ENCODE measurements around the gene RASSF8.
"Not testable (repeated sequence)": the region's sequence is repeated elsewhere in the genome, so short reads cannot be mapped to it uniquely, and the experiment has no call there.

RASSF8 gene

DNA sequence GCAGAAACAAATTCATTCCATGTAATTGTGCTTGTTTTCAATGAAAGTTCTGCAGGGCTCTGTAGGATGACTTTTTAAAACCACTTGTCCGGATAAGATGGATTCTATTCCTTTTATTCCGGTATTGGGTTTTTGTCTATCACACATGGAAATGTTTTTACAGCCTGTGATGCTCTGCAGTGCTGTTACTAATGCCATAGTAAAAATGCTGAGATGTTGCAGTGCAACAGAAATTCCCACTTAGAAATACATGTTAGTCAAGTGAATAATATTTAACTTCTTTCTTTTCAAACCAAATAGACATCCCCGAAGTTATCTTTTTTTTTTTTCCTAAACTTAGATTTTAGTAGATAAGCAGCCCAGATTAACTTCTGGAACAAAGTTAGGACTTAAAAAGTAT, 71.9 kb downstream of the RASSF8 start:
- DNase-seq: no peak

DNA sequence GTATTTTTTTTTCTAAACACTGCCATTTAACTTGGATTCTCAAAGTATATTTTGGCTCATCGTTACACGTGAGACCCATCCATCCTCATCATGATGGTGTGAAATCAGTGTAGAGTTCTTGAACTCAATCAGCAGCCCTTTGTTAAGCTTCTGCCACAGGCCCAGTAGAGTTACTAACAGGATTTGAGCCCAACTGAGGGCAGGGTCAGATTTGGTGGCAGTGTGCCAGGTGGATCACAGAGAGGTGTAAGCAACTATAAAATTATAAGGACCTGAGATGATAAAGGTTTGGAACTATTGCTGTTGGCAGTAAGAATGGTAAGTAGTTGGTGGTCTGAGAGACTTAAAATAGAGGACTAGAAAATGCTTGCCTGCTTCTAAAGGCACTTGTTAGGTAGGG, 72.8 kb downstream of the RASSF8 start:
- no peak for DNase-seq

DNA sequence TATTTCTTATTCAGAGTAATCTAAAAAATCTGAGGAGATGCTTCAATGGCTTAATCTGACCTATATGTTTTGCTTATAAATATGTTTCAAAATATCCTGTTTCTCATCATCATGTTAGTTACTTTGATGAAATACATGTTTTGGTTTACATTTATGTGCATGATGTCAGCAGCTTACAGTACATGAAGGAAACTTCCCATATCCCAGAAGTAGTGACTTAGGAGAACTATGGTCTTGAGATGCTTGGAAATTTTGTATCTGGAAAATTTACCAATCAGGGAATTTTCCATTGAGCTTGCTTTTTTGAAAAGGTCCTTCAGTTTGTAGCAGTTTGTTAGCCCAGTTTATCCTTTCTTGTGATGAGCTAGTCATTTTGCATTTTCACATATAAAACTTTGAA, 73.3 kb downstream of the RASSF8 start:
- peak; percentile 61 to 88 for DNase-seq

DNA sequence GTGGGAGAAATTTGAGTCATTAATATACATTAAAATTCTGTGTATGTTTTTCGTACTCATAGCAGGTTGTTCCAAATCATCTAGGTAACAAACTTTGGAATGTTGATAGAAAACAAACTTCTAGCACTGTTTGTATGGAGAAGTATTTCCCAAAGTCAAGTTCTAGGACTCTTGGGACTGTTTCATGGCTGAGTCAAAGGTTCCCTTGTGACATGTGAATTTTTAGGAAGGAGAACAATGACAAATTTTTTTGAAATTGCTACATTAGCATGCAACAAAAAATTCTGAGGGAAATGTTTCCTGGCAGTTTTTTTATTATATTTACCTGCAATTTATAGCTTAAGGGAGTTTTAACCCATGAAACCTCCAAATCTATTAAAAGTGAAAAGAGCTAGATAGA, 73.8 kb downstream of the RASSF8 start:
- peak; percentile 42 to 71 for DNase-seq

DNA sequence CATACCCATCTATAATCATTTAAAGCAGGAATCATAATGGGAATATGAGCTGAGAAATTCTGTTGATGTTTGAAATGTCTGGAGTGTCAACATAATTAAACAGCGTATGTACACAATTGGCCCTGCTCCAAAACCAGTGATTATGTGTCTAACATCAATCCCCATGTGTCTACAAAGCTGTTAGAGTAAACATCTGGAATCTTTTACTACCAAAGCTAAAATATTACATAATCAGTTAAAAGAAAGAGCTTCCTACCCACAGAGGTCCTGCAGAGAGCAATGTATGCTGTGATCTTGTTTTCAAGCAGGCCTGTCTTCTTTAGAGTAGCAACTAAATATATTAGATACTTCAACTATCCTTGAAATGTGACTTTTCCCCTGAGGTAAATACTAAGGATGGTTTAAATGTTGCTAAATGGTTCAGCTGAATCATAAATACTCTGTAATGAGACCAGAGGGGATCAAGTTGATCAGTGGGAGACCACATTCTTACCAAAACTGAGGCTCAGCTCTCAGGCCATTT, 74.3 kb downstream of the RASSF8 start:
- DNase-seq: peak in 1 of 2 donors; percentile 21

DNA sequence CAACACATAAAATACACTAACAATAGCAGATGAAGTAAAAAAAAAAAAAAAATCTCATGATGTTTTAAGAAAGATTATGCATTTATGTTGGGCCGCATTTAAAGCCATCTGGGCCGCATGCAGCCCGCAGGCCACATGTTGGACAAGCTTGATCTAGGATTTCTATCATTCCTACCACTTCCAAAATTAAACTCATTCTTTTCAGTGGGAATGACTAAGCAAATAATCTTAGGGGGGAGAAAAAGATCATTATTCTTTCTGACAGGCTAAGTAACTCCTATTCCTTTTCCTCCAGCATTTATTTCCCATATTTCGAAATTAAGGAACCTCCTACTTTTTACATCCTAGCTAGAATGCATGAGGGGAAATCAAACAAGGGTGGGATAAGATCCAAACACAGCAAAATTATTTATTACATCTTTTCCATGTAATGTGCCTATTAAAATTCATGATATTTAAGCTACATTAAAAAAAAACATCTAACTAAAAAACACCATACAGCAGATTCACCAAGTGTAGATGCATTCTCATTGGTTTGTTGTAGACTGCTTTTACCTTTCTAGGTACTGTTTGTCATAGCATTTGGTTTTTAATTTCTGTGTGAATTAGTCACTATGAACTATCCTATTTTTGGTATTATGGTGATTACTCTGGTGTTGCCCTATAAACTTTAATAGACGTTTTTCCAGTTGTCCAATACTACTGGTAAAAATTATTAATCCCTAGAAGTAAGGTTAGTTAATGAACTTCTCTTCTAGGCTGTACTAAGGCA, 76.1 kb downstream of the RASSF8 start:
- no peak for DNase-seq

DNA sequence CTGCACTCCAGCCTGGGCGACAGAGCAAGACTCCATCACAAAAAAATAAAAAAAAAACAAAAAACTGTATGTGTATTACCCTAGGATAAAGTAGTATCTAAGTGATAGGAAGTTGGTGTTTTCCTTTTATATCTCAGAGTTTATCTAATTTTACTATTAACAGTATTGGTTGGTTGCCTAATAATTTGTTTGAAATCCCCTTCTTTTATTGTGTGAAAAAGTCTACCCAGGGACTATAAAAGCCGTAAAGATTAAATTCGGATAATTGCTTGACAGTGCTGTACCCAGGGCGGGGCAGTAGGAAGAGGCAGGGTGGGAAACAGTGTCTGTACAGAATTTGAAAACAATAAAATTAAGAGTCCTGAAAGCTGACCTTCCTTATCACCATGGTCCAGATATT, 78.4 kb downstream of the RASSF8 start:
- DNase-seq: no peak

DNA sequence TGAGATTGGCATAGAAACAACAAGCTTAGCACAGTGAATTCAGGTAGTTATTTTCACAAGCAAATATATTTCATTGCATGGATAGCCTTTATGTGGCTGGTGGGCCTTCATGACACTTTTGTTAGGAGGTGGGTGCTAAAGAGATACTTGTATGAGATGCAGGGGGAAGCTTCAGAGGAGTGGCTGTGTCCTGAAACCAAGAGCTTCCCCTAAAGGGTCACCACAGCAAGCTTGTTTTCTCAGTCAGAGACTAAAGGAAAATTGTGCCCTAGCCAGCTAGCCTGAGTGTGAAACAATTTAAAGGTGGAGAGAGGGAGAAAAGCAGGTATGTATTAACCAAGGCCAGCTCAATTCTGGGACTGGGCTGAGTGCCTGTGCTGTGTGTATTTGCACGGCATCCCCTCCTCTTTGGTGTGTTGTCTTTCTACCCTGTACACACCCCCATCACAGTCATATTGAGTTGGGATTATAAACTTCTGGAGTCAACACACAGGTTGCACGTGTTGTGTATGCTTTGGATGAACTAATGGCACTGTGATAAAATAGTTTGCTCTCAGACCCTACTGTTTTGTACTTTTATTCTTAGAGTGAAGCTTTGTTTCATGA, 79.2 kb downstream of the RASSF8 start:
- no peak for DNase-seq

DNA sequence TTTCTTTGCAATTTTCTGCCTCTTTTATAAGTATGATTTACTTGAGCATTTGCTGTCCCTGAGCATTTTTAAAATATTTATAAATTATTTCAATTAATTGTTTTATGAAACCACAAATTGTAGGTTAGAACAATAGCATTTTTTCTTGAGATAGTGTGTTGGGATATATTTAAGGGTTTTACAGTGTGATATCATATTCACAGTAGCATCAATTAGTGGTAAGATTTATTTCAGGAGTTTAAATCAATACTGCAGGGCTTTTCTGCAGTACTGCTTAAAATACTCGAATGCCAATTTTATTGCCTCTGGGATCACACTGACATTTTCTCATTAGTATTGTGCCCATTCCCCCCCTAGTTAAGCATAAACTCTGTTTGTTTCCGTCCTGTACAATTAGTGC, 84.2 kb downstream of the RASSF8 start:
- no peak for DNase-seq

DNA sequence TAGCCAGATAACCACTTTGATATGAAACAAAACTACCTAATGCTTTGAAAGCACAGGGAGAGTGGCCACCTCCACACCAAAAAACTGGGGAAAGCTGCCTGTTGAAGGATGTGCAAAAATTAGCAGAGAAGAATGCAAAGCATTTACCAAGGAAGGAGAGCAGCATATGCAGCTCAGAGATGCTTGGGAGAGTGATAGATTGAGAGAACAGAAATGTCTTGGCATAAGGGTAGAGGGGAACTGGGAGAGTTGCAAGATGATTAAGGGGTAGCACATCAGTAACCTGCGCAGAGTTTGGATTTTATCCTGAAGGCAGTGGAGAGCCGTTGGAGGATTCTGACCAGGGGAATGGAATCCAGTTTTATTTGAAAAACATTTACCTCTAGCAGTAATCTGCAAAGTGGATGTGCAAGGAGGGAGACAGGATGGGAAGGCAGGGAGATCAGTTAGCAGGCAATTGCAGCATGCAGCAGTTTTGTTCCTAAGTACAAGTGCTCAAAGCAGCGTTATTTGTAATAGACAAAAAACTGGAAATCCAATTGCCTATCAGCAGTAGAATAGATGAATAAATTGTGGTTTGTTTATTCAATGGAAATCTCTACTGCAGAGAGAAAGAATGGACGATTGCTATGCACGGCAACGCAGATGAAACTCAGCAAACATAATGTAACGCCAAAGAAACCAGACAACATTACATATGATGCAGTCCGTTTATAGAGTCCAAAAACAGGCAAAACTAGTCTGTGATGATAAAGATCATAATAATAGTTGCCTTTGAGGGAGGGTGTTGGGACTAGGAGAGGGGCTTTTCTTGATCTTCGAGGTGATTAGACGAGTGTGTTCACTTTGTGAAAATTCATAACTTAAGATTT, 84.9 kb downstream of the RASSF8 start:
- DNase-seq: no peak

DNA sequence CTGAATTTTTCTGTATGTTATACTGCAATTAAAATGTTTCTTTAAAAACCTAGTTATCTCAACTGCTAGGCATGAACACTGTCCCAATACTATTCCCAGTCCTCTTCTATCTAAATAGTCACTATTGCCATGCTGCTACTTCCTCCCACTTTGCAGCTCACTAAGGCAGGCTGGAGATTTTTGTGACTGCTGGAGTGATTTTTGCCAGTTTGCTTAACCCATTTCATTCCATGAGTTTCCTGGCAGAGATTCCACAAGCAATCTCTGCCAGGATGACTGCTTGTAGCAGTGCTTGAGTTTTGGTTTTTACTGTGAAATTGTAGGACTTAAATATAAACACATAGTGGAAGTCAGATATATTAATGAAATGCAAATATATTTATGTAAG, 85.5 kb downstream of the RASSF8 start:
- no peak for DNase-seq

DNA sequence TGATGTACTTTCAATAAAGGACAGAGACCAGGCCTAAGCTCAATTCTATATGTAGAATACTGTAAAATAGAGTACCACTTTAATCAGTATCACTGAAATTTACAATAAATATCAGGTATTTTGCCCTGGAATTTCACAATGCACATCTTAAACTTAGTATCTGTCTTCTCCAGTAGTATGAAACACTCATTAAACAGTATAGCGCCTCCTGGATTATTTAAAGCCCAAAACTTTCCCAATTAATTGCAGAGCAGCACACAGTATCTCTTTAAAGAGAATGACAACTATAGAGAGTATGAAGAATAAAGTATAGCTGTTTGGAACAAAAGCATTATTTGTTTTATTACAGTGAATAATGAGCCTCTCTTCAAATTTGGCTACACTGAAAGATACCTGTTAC, 86.1 kb downstream of the RASSF8 start:
- no peak for DNase-seq

DNA sequence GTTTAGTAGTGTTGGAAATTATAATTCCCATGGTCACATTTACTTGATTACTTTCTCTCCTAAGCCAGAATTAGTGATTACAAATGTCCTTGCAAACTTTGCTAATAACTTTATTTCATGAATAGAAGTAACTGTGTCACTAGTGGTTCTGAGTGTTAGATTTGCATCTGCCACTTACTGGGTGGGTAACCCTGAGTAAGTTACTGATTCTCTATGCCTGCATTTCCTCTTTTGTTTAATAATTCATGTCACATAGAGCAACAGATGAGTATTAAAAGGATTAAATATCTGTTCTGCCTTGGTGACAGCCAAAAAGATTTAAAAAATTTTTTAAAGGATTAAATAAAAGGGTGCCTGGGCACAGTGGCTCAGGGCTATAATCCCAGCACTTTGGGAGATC, 87.7 kb downstream of the RASSF8 start:
- DNase-seq: no peak

DNA sequence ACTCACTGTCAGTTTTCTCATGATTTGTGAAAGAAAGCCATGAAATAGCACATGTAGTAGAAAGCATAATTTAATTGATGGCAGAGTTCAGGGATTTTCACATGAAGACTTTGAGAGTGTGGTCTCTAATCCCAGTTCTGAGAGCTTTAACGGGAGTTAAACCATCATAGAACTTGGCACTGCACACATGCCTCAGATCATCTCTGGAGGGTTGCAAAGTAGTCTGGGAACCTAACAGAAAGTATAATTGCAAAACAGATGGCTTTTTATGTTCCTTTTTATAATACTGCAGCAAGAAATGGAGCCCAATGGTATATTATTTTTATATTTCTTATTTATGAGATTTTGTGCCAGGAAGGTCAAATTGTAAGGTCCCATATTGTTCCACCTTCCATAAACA, 88.4 kb downstream of the RASSF8 start:
- no peak for DNase-seq

DNA sequence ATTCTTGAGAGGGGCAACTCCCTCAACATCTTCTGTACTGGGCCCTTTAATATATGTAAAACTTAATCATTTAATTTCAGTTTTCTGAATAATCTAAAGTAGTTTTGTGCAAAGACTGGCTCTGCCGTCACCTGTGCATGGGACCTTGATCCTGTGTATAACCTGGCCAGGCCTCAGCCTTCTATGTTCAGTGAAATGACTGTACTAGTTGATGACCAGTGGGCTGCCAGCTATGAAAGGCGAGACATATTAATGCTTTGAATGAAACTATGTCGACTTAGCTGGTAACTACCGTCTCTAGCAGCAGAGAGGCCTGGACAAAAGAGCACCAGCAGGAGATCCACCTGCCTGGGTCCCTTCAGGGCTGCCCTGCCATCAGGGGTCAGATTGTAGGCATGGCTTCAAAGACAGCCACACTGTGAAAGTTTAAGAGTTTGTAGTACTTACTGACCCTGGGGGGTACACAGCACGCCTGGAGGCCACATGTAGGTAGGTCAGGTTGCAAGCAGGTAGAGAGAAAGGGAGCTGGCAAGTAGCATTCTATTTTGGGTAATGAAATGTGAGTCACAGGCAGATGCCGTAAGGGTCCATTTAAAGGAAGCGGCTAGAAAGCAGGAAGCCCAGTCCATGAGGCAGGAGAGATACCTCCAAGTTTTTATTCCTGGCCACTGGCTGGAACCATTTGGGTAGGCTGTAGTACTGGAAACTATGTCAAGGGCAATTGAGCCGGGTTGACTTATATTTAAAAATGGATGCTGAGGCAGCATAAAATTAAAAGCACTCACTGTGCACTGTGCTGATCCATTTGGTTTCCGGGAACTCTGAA, 89.1 kb downstream of the RASSF8 start:
- DNase-seq: no peak

DNA sequence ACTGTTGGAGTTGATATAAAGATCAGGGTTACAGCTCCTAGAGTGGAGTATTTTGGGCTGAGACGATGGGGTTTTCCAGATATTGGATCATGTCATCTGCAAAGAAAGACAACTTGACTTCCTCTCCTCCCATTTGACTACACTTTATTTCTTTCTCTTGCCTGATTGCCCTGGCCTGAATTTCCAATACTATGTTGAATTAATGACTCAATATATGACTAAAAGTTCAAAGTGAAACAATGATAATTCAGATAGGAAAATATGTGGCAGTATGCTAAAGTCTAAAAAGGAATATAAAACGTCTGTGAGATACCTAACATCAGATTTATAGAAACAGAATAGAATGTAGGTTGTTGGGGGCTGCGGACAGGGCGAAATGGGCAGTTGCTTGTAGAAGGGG, 94.2 kb downstream of the RASSF8 start:
- DNase-seq: no peak

DNA sequence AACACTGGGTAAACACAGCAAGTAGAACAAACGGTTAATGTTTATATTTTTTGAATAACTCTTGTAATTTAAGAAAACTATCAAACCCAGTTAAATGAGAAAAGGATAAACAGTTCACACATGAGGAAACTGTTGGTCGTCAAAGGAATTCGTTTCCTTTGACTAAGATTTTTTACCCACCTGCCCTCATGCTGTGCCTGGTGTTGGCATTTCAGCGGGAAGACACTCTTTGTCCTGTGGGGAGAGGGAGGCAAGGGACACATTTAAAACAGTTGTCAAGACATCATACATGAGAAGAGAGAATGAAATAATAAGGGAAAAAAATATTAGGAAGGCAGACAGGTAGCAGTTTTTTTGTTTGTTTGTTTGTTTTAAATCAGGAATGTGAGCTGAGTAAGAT, 95.9 kb downstream of the RASSF8 start:
- DNase-seq: no peak

DNA sequence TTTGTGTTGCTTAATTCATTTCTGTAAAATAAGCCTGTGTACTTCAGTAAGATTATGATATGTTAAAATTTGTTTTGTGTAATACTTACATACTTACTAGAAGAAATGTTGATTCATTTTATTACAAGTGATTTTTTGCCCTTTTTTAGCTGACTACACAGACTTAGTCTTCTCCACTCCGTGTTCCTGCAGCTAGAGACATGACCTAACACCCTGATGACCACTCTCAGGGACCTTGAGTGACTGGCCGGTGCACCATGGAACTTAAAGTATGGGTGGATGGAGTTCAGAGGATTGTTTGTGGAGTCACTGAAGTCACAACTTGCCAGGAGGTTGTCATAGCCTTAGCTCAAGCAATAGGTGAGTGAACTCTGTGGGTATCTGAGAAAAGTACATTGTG, 96.6 kb downstream of the RASSF8 start:
- no peak for DNase-seq

DNA sequence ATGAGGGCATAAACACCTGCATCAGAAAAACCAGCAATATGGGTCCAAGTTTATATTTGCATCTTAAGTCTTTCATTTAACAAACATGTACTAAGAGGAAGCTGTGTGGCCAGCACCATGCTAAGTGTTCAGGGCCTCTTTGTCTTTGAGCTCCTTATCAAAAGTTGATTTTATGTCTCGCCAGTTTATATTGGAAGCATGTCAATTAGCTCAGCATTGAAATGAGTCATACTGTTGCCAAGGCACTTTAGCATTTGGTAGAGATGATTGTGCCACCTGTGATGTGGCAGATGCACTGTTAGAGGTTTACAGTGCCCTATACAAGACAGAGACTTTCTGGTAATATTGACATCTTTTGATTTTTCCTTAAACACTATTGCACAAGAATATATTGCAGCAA, 97.9 kb downstream of the RASSF8 start:
- DNase-seq: peak; percentile 9 to 23

DNA sequence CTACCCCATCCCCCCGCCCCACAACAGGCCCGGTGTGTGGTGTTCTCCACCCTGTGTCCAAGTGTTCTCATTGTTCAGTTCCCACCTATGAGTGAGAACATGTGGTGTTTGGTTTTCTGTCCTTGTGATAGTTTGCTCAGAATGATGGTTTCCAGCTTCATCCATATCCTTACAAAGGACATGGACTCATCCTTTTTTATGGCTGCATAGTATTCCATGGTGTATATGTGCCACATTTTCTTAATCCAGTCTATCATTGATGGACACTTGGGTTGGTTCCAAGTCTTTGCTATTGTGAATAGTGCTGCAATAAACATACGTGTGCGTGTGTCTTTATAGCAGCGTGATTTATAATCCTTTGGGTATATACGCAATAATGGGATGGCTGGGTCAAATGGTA, 98.8 kb downstream of the RASSF8 start:
- DNase-seq: not testable (repeated sequence)

DNA sequence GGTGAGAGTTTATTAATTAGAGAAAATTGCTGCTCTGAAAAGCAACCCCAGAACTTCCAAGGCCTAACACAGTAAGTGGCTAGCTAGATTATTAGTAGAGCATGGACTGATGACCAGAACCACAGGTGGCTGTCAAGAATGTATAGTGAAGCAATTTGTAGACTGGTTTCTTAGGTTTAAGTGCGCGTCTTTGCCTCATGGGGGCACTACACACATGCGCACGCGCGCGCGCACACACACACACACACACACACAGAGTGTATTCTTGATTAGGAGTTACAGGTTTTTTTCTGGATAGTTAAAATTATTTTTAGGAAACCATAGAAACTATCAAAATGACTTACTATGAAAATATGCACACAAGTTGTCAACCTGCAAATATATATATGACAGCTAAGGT, 99.8 kb downstream of the RASSF8 start:
- no peak for DNase-seq

DNA sequence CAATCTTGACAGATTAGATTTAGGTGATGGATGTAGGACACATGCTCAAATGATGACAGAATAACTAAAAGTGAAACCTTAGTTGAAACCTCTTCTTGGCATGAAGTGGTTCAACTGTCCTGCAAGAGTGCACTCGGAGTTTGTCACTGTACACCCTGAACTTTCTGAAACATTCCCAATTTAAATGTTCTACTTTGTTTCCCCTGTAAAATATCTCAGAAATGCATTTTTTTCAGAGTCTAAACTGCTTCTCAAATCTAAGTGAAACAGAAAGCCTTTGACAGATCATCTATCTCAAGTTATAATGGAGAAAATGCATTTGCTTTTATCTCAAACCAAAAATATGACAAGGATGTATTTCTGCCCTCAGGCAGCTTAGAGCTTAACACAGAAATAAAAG, 100.3 kb downstream of the RASSF8 start:
- DNase-seq: no peak

DNA sequence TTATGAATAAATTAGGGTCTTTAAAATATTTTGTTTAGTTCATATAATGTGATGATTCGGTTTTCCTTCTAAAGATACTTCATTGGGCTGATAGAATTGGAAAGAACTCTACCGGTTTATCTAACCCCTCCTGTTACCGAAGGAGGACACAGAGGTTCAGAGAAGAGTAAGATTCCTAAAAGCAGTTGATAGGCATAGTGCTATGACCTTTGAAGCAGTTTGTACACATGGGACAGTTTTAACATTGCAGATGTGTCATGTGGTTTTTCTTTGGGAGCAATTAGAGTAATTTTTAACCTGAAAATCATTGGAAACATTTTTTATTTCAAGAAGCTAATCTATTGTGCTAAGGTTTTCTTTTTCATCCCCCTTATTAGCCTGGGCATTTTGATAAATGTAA, 103.5 kb downstream of the RASSF8 start:
- no peak for DNase-seq
